Ovary (tissue), 9 donors: ENCODE measurements around the gene MAP7. TPM values are rescaled to one million over a fixed set of nuclear protein-coding genes. Genes with fewer than 3 reads are reported as not detected.

Experiments
- DNase-seq, 5 donors: peaks; one replicate each; pipeline ENCODE4 v3.0.0-alpha.2; 2019 to 2020
- H3K27ac ChIP-seq, 2 donors: fragments of 200-600 bp; one replicate each; pipeline versions ENCODE4 v1.5.1 to v1.8.0; 2019 to 2022
- H3K27me3 ChIP-seq: fragments of 200-600 bp; one replicate; pipeline ENCODE4 v1.8.0; 2022
- H3K36me3 ChIP-seq: fragments of 200-600 bp; sonication (generic); one replicate; pipeline ENCODE4 v1.5.1; 2019
- H3K4me1 ChIP-seq: one replicate; pipeline ENCODE4 v1.8.1; 2013; ENCODE audit warnings: mild to moderate bottlenecking, moderate library complexity; ENCODE audit not compliant: insufficient read depth
- H3K4me3 ChIP-seq: fragments of 200-600 bp; sonication (generic); one replicate; pipeline ENCODE4 v1.5.1; 2017
- H3K9me3 ChIP-seq, 2 donors: fragments of 200-600 bp in 1 of 2; sonication (generic) in 1 of 2; one replicate each; pipeline versions ENCODE4 v1.5.1 to v1.8.1; 2013 to 2019; ENCODE audit warnings: mild to moderate bottlenecking in 1 of 2, moderate library complexity in 1 of 2
- EP300 ChIP-seq: sonication (generic); formaldehyde crosslinking; IDR thresholded peaks from one replicate; pipeline ENCODE4 v1.6.1; 2017; ENCODE audit warnings: antibody characterized with exemption
- POLR2A ChIP-seq: fragments of 450-650 bp; IDR thresholded peaks from one replicate; pipeline ENCODE4 v1.6.1; 2017; ENCODE audit warnings: antibody characterized with exemption, mild to moderate bottlenecking, moderate library complexity
- WGBS, 3 donors: extraction: QIAGEN DNeasy Blood & Tissue Kit in 1 of 3; methylation state at CpG; one replicate each; pipeline versions ENCODE4 v1.1.5 to v1.1.7; 2013 to 2017; 5-methylcytosine and 5-hydroxymethylcytosine counted together
- intact Hi-C, 4 donors: fragments of 100-400 bp; cut with DNase I; formaldehyde crosslinking; loops; one replicate each; pipeline versions ENCODE4 v1.11.0 to v1.15.1; 2022 to 2023
- polyA plus RNA-seq, 2 donors: library from polyadenylated mRNA; stranded (reverse); fragments of 200-250 nt in 1 of 2; fragments of 350-450 nt in 1 of 2; fragmentation: Illumina TruSeq in 1 of 2; extraction: RNeasy Lipid Tissue Mini Kit (QIAGEN cat#74804) in 1 of 2; gene quantifications; one replicate each; pipeline ENCODE4 v1.2.3, GENCODE V29; 2013 to 2014
- total RNA-seq, 7 donors: library from RNA; depleted of rRNA in 2 of 7; stranded (reverse); fragments of >200 nt in 2 of 7; fragmentation: NEBNext Ultra II Directional in 3 of 7; extraction: Animal tissue kit (Norgen Biotek cat#: 25700) in 3 of 7; gene quantifications; one replicate each; pipeline versions ENCODE4 v1.1.0 to v1.2.4, GENCODE V29; 2016 to 2023
- TF ChIP-seq, protein P1 (sequence below), 3 donors: fragments of 450-650 bp in 2 of 3; fragments of 200-600 bp in 1 of 3; IDR thresholded peaks; one replicate each; pipeline versions ENCODE4 v1.5.1 to v1.8.0; 2016 to 2022; ENCODE audit warnings: antibody characterized with exemption in 3 of 3, mild to moderate bottlenecking in 1 of 3
- donor health status: DM: no; HTN: no; CAD: no; lungs with moderate emphysema.
- donor health status: DM: no; HTN: no; CAD: no.
- donor health status: Bipolar disorder and iron deficiency.
- donor health status: DM: yes; HTN: yes; CAD: no.
- donor health status: DM: no; HTN: no; CAD: no.
- donor health status: DM: yes; HTN: yes; CAD: no.

The MAP7 gene
- total and polyA plus RNA-seq, 9 donors, result 1.2 to 13.0 (median 3.6) TPM

DNA sequence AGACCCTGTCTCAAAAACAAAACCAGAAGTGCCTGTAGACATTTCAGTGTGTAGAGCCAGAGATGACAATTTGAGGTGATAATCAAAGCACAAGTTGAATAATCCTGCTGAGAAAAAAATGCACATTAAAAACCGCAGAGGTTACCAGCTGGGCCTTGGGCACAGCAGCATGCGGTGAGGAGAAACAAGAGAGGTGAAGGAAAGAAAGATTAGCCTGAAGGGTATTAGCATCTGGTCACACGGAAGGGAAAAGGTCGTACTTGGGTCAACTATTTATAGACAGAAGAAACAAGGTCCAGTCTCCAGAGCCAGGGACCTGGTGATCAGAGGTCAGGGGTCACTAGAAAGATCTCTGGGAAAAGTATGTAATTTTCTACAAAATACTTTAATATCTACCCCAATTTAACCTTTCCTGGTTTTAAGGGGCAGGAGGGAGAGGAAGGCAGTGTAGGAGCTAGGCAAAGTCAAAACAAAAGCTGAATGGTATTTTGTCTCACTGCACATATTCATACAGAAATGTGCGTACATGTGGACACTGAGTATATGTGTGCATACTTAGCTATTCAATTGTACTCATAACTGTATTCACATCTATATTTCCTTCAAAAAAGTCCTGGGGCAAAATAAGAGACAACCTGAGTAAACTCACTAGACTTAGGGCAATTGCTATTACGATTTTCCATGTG lies 10.1 kb downstream of the MAP7 start:
- Histone ChIP-seq H3K27me3 (no peaks in the 10 kb centered on the region), H3K4me3 (no peak overlapping the region), H3K27ac (no peak overlapping the region), H3K36me3 (no peaks in the 10 kb centered on the region), H3K9me3 (no peaks in the 10 kb centered on the region), H3K4me1 (no peaks in the 10 kb centered on the region)
- intact Hi-C loops, result no loop called here
- WGBS, 3 donors, result 72 to 77% (median 74%) methylated on average over 6 of the region's 6 CpGs
- no peak for DNase-seq
- TF ChIP-seq POLR2A (no peak), EP300 (no peak)
- TF ChIP-seq, protein P1, sequence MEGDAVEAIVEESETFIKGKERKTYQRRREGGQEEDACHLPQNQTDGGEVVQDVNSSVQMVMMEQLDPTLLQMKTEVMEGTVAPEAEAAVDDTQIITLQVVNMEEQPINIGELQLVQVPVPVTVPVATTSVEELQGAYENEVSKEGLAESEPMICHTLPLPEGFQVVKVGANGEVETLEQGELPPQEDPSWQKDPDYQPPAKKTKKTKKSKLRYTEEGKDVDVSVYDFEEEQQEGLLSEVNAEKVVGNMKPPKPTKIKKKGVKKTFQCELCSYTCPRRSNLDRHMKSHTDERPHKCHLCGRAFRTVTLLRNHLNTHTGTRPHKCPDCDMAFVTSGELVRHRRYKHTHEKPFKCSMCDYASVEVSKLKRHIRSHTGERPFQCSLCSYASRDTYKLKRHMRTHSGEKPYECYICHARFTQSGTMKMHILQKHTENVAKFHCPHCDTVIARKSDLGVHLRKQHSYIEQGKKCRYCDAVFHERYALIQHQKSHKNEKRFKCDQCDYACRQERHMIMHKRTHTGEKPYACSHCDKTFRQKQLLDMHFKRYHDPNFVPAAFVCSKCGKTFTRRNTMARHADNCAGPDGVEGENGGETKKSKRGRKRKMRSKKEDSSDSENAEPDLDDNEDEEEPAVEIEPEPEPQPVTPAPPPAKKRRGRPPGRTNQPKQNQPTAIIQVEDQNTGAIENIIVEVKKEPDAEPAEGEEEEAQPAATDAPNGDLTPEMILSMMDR (IDR thresholded peaks at IDR 0.05), result no peak

DNA sequence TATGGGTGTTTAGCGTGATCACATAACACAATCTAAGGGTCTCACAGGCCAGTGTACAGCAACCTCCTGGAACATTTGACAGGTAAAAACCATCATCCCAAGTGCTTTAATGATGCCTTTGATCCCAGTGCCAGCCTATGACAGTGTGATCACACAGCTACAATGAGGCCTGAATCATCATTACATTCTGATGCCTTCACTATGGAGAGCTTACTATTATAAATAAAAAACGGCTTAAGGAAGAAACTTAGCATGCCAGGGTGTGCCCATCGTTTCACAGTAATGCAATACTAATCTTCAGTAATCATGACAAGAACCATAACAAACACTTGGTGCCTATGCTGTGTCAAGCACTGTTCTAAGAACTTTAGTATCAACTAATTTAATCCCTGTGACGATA lies 11.4 kb downstream of the MAP7 start:
- H3K4me1 ChIP-seq, result no peaks in the 10 kb centered on the region
- TF ChIP-seq, protein P1 (IDR thresholded peaks at IDR 0.05), result no peak
- TF ChIP-seq EP300 (no peak), POLR2A (no peak)
- intact Hi-C loops, result no loop called here
- no peaks in the 10 kb centered on the region for H3K36me3 ChIP-seq
- no peak overlapping the region for H3K27ac ChIP-seq
- no peaks in the 10 kb centered on the region for H3K9me3 ChIP-seq
- WGBS, 3 donors, result 88 to 91% (median 89%) methylated on average over 4 of the region's 4 CpGs
- DNase-seq, result no peak
- no peaks in the 10 kb centered on the region for H3K27me3 ChIP-seq
- H3K4me3 ChIP-seq, result no peak overlapping the region

DNA sequence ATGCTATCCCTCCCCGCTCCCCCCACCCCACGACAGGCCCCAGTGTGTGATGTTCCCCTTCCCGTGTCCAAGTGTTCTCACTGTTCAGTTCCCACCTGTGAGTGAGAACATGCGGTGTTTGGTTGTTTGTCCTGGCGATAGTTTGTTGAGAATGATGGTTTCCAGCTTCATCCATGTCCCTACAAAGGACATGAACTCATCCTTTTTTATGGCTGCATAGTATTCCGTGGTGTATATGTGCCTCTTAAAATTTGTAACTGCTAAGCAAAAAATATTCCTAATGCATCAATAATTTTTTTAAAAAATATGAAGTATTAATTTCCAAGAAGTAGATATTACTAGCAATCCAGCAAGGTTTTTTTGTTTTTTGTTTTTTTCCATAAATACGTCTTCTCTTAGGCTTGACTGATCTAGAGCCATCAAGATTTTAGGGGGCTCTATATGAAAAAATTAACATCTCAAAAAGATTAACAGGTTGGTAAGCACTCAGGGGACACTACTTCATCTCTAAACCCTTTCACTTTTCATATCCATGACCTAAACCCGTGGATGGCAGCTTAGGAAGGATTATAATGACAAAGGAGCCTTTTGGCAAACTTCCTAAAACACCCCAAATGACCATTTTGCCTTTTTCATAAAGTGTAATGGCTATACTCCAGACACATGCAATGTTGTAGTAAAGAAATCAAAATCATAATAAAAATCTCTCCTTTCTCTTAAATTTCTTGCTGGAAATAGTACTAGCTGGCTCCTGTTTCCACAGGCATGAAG lies 14.2 kb downstream of the MAP7 start:
- no peak for TF ChIP-seq EP300
- TF ChIP-seq POLR2A, result no peak
- TF ChIP-seq, protein P1 (IDR thresholded peaks at IDR 0.05), result no peak
- Histone ChIP-seq H3K27ac (no peak overlapping the region), H3K27me3 (no peaks in the 10 kb centered on the region), H3K36me3 (no peaks in the 10 kb centered on the region), H3K9me3 (no peaks in the 10 kb centered on the region), H3K4me1 (no peaks in the 10 kb centered on the region), H3K4me3 (no peak overlapping the region)
- intact Hi-C loops, result no loop called here
- no peak for DNase-seq
- WGBS, 3 donors, result 88 to 95% (median 94%) methylated on average over 8 of the region's 8 CpGs

DNA sequence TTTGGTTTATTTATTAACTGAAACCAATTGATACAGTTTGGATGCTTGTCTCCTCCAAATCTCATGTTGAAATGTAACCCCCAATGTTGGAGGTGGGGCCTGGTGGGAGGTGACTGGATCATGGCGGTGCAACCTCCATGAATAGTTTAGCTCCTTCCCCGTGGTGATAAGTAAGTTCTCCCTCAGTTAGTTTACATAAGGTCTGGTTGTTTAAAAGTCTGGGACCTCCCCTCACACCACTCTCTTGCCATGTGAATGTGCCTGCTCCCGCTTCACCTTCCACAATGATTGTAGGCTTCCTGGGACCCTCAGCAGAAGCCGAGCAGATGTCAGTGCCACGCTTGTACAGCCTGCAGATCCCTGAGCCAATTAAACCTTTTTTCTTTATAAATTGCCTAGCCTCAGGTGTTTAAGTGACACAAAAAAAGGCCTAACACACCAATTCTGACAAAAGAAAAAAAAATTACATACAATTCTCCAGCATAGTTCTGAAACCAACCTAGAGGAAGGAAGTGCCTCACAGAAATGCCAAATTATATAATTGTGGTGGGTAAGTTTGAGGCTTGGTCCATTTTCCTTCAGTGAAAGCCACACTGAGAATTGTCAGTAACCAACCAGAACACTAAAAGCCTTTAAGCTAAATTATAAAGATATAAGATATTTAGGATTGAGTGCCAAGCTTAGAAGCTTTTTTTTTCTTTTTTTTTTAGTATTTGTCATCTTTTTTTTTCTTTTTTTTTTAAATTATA lies 15.0 kb downstream of the MAP7 start:
- H3K27ac ChIP-seq, result no peak overlapping the region
- no peaks in the 10 kb centered on the region for H3K9me3 ChIP-seq
- TF ChIP-seq POLR2A (no peak), EP300 (no peak)
- TF ChIP-seq, protein P1 (IDR thresholded peaks at IDR 0.05), result no peak
- H3K4me1 ChIP-seq, result no peaks in the 10 kb centered on the region
- H3K4me3 ChIP-seq, result no peak overlapping the region
- no peak for DNase-seq
- WGBS, 3 donors, result 66 to 72% (median 70%) methylated on average over 5 of the region's 5 CpGs
- H3K36me3 ChIP-seq, result no peaks in the 10 kb centered on the region
- no peaks in the 10 kb centered on the region for H3K27me3 ChIP-seq
- intact Hi-C loops, result no loop called here
